Right lobe of liver (tissue), 6 donors: ENCODE results near the gene SULT1A1. TPM values are rescaled to one million over a fixed set of nuclear protein-coding genes. Genes with fewer than 3 reads are reported as not detected.

Source experiments
- ATAC-seq, 4 donors: fragments of 200-7000 bp; cut with Tn5 transposase; one replicate each; pipeline ENCODE4 v1.9.1; 2020; ENCODE audit warnings: mild to moderate bottlenecking in 4 of 4, moderate library complexity in 4 of 4
- DNase-seq, 3 donors: peaks; one replicate each; pipeline ENCODE4 v3.0.0-alpha.2; 2020
- H3K27ac ChIP-seq, 3 donors: fragments of 200-600 bp; one replicate each; pipeline ENCODE4 v1.8.0; 2022
- H3K27me3 ChIP-seq, 2 donors: fragments of 200-600 bp; one replicate each; pipeline ENCODE4 v1.8.0; 2022
- H3K36me3 ChIP-seq, 4 donors: fragments of 200-600 bp; sonication (generic) in 1 of 4; one replicate each; pipeline versions ENCODE4 v1.5.1 to v1.8.0; 2017 to 2022; ENCODE audit warnings: control low read depth in 1 of 4
- H3K4me1 ChIP-seq, 4 donors: fragments of 200-600 bp; sonication (generic) in 1 of 4; one replicate each; pipeline versions ENCODE4 v1.5.1 to v1.8.0; 2017 to 2022; ENCODE audit warnings: control low read depth in 1 of 4
- H3K4me3 ChIP-seq, 3 donors: fragments of 200-600 bp; one replicate each; pipeline ENCODE4 v1.8.0; 2022
- H3K9me3 ChIP-seq, 4 donors: fragments of 200-600 bp; sonication (generic) in 1 of 4; one replicate each; pipeline versions ENCODE4 v1.5.1 to v1.8.0; 2017 to 2022; ENCODE audit warnings: control low read depth in 1 of 4
- CTCF ChIP-seq, 4 donors: fragments of 200-600 bp in 3 of 4; fragments of 450-650 bp in 1 of 4; IDR thresholded peaks; one replicate each; pipeline versions ENCODE4 v1.5.1 to v1.8.0; 2016 to 2022; ENCODE audit warnings: antibody characterized with exemption in 4 of 4, mild to moderate bottlenecking in 2 of 4
- POLR2A ChIP-seq: fragments of 450-650 bp; IDR thresholded peaks from one replicate; pipeline ENCODE4 v1.6.1; 2017; ENCODE audit warnings: antibody characterized with exemption, mild to moderate bottlenecking
- WGBS: methylation state at CpG from one replicate; pipeline ENCODE4 v1.1.6; 2018; ENCODE audit warnings: low coverage, low lambda C conversion rate; ENCODE audit not compliant: insufficient coverage; ENCODE audit errors: missing lambda C conversion rate; 5-methylcytosine and 5-hydroxymethylcytosine counted together
- intact Hi-C, 2 donors: fragments of 100-400 bp; cut with DNase I; formaldehyde crosslinking; loops; one replicate each; pipeline versions ENCODE4 v1.11.2 to v1.14.1; 2022
- total RNA-seq, 6 experiments: library from RNA; depleted of rRNA in 2 of 6; stranded (reverse); fragments of >200 nt in 2 of 6; fragmentation: NEBNext Ultra II Directional in 3 of 6; extraction: Animal tissue kit (Norgen Biotek cat#: 25700) in 3 of 6; gene quantifications; one replicate each; pipeline versions ENCODE4 v1.1.0 to v1.2.4, GENCODE V29; 2016 to 2023
- donor health status: DM: no; HTN: yes; CAD: no.
- donor health status: DM: no; HTN: no; CAD: no.
- donor health status: DM: no; HTN: no; CAD: no.
- donor health status: DM: no; HTN: yes; CAD: no.
- donor health status: DM: no; HTN: yes; CAD: no.

SULT1A1 gene
- total RNA-seq, 6 experiments from 2014 or later = 132 to 335 (median 207) TPM

DNA sequence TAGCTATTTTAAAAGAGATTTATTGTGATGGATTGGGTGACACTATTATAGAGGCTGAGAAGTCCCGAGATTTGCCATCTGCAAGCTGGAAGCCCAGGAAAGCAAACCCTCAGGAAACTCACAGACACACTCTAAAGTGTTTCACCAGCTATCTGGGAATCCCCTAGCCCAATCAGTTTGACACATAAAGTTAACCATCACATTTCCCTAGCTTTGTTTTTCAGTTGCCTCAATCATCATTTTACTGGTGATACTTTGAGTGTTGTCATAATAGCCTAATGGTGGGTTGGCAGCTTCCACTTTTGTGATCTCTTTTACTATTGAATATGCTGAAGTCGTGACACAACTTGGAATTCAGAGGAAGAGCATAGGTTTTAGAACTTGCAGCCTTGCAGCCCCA, 54.3 kb downstream of the SULT1A1 start:
- 76% methylated on average over 2 of the region's 2 CpGs for WGBS
- Histone ChIP-seq H3K4me3 (no peak overlapping the region), H3K4me1 (peaks cover 0 to 12% (median 4%) of the 10 kb centered on the region in 4 donors), H3K9me3 (no peaks in the 10 kb centered on the region), H3K27me3 (no peaks in the 10 kb centered on the region), H3K36me3 (peaks cover 0 to 10% (median 0%) of the 10 kb centered on the region in 4 donors), H3K27ac (no peak overlapping the region)
- no peak for TF ChIP-seq POLR2A
- TF ChIP-seq CTCF (IDR thresholded peaks at IDR 0.05) = no peak
- no peak for ATAC-seq
- no peak for DNase-seq
- intact Hi-C loops = loop anchor here in 1 of 2 donors (10.0 kb wide), 1 partner anchor 61 kb away; the partner anchor contains the start of genes APOBR and CLN3

Other genes with a start within 250 kb of the SULT1A1 start
- 1 to 10 TPM in 1 of 6 experiments, under 1 TPM in 3, not detected in 2; 0.47 to 2.4 (median 0.72) TPM for gene NPIPB6, start 246.5 kb downstream of the SULT1A1 start, total RNA-seq
- 100 to 1,000 TPM in 2 of 6 experiments, 10 to 100 TPM in 1, 1 to 10 TPM in 2, under 1 TPM in 1; 0.07 to 146 (median 19.7) TPM for gene EIF3CL, start 206.2 kb downstream of the SULT1A1 start, total RNA-seq
- not detected for gene NPIPB7, start 137.7 kb downstream of the SULT1A1 start, total RNA-seq
- 10 to 100 TPM; 16.5 to 47.8 (median 30.7) TPM for gene CLN3, start 118.0 kb downstream of the SULT1A1 start, total RNA-seq
- 1 to 10 TPM in 4 of 6 experiments, under 1 TPM in 2; 0.57 to 2.2 (median 1.5) TPM for gene APOBR, start 115.4 kb downstream of the SULT1A1 start, total RNA-seq
- 10 to 100 TPM in 1 of 6 experiments, 1 to 10 TPM in 5; 1.1 to 13.9 (median 3.3) TPM for gene IL27, start 103.2 kb downstream of the SULT1A1 start, total RNA-seq
- 100 to 1,000 TPM in 2 of 6 experiments, 10 to 100 TPM in 4; 33.4 to 188 (median 80.7) TPM for gene NUPR1, start 71.1 kb downstream of the SULT1A1 start, total RNA-seq
- gene SGF29, start 56.1 kb downstream of the SULT1A1 start, total RNA-seq = 10 to 100 TPM; 14.5 to 17.9 (median 15.4) TPM
- gene SULT1A2, start 13.0 kb downstream of the SULT1A1 start, total RNA-seq = 10 to 100 TPM; 10.1 to 48.3 (median 18.0) TPM
- gene NPIPB8, start 28.0 kb upstream of the SULT1A1 start, total RNA-seq = 1 to 10 TPM in 1 of 6 experiments, under 1 TPM in 2, not detected in 3; 0.89 to 2.1 (median 0.93) TPM
- 100 to 1,000 TPM; 145 to 260 (median 203) TPM for gene EIF3C, start 101.4 kb upstream of the SULT1A1 start, total RNA-seq
- 1 to 10 TPM in 3 of 6 experiments, under 1 TPM in 3; 0.40 to 3.4 (median 0.91) TPM for gene NPIPB9, start 141.7 kb upstream of the SULT1A1 start, total RNA-seq
- 10 to 100 TPM; 40.5 to 78.1 (median 57.2) TPM for gene ATXN2L, start 213.0 kb upstream of the SULT1A1 start, total RNA-seq
- 100 to 1,000 TPM; 103 to 169 (median 141) TPM for gene TUFM, start 236.3 kb upstream of the SULT1A1 start, total RNA-seq